Activated CD4-positive, alpha-beta T cell treated with anti-CD3 and anti-CD28 coated beads, Interleukin-2, amount 50 U/mL, for 4 hours (primary cell): ENCODE measurements around the gene EVX2.

Experiments used
- DNase-seq, 2 experiments: peaks; one replicate each; pipeline ENCODE4 v3.0.0-alpha.2; 2020

Gene EVX2

GRCh38 chr2:176081837-176082524 lies 1.8 kb downstream of the EVX2 start:
- no peak for DNase-seq

GRCh38 chr2:176081376-176081836 lies 2.4 kb downstream of the EVX2 start:
- no peak for DNase-seq

DNA sequence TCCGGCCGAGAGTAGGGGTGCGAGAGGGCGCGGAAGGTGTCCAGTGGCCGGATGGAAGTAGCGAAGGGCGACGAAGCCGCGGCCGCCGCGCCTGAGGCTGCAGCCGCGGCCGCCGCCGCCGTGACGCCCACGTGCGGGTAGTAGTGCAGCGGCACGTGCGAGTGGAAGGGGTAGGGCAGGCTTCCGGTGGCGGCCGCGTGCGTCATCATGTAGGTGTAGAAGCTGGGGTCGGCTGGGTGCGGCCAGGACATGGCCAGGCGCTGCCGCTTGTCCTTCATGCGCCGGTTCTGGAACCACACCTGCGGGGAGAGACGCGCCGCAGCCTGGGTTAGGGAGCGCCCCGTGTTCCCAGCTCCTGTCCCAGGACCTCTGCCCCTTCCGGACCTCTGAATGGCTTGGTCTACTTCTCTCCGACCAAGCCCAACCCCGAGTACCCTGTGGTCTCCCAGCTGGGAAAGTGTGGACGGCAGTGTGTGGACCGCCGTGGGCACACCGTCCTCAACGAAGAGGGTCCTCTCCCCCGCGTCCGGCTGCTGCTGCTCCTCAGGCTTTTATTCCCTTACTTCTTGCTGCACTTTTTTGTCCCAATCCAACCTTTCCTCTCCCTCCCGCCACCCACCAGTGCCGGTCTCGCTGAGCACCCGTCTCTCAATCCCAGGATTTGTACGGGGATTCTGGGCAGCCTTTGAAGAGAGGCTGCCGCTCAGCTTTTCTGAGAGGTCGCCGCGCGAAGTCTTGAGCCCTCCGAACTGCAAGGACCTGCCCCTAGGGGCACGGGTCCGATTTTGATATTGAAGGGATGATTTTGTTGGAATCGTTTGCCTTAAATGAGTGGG lies 3.0 kb downstream of the EVX2 start:
- no peak for DNase-seq

DNA sequence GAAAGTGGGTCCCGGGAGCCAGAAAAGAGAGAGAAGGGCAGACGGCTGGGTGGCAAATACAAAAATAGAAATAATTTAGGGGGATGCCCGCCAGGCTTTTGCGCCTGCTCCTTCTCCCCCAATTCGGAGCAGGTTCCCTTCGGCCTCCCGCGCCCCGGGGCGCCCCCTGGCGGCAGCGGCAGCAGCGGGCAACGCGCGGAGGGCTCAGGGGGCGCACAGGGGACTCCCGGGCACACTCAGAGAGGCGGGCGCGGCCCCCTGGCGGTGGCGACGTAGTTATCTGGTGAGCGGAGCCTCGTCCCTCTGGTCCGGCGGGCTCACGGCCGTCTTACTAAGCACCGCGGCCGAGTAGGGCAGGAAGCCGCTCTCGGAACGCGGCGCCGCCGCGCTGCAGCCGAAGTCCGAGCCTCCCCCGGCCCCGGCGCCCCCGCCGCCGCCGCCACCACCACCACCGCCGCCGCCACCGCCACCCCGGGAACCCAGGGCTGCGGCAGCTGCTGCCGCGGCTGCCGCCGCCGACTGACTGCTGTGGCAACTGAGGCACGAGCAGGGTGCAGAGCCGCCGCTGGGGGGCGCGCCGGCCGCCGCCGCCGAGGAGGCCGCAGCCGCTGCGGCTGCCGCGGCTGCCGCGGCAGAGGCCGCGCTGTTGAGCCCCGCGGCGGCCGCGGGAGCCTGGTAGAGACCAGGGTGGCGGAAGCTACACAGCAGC lies 3.8 kb downstream of the EVX2 start:
- DNase-seq, result no peak

DNA sequence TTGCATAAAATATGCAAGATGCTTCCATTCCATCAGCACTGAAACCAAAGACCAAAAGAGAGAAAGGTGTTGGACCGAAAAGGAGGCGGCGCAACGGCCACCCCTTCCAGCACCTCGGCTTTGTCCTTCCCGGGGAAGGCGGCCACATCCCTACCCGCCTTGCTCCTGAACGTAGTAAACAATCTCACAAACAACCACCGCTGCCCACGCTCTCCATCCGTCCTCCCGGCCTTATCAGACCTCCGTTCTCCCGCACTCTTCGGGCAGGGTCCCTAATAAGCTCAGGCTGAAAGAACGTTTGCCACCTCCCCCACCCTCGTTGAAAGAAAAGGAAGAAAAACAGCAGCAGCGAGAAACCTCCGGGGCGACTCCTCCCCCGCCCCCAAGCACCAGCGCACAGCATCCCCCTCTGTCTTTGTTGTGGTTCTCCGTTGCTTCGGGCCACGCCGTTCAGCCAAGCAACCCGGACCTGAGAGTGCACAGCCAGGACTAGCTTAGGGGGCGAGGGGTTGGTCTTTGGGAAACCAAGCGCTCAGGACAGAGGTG lies 4.4 kb downstream of the EVX2 start:
- no peak for DNase-seq

DNA sequence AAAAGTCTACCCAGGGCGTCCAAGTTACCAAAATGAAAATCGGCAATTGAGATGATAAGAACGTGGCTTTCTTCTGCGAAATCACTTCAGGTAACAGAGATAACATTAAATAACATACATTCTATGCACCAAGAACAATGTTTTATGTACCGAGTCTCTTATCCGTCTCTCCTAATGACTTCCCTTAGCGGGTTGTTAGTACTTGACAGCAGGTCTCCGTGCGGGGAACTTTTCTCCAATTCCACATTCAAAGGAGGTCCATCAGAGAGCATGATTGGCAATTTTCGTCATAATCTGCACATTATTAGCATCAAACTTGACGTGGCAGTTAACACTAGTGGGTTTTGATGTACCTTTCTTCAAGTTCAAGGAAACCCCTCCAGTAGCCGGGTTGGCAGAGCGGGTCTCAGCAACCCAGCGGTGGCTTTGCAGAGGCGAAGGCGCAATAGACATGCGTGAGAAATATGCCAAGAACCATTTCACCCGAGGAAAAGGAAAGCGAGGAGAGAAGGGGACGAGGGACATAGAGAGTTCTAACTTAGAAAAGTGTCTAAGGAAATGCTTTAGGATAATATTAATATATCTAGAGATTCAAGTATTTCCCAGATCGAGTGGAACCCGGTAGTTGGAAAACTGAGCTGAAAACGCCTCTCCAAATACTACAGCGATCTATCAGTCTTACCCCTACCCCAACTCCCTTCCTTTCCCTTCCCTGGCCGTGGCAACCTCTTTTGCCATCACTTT lies 5.0 kb downstream of the EVX2 start:
- DNase-seq, result no peak

GRCh38 chr2:176076796-176077195 lies 7.0 kb downstream of the EVX2 start:
- no peak for DNase-seq

- no peak for DNase-seq
These were observed 7.7 kb downstream of the EVX2 start for GRCh38 chr2:176076063-176076462.

GRCh38 chr2:176075481-176075880 lies 8.3 kb downstream of the EVX2 start:
- no peak for DNase-seq

- no peak for DNase-seq
These were observed 8.8 kb downstream of the EVX2 start for GRCh38 chr2:176074919-176075425.

- DNase-seq, result no peak
These were observed 10.5 kb downstream of the EVX2 start for GRCh38 chr2:176072951-176073904.

DNA sequence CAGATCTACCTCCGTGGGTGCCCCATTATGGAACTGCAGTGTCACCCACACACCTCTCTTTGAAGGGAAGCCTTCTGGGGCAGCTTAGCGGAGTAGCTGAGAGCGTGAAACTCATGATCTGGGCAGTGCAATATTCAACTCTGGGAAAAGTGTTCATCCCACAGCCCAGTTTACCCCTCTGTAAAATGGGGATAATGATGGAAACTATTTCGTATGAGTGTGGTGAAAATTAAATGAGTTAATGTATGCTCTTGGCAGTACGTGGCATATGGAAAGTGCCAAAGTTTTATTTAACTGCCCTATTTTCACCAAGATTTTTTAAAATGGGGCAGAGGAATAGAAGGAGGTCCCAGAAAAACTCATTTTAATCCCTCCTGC lies 11.5 kb downstream of the EVX2 start:
- no peak for DNase-seq

GRCh38 chr2:176071330-176072291 lies 12.2 kb downstream of the EVX2 start:
- no peak for DNase-seq

DNA sequence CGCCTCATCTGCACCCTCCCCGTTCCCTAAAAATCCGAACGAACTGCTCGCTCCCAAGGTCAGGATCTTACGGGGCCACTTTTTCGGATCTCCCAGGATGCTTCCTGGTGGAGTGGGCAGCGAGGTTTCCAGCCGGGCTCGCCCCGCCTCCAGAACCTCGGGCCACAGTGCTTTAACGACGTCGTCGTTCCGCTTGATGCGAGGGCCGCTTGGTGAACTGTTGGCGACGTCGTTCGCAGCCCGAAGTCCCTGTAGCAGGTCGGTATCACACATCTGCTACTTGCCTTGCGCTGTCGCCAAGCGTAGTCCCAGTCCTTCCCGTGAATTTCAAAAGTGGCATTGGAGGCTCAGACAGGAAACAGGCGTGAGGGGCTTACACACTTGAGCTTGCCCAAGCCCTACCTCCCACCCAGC lies 15.3 kb downstream of the EVX2 start:
- DNase-seq, result no peak

DNA sequence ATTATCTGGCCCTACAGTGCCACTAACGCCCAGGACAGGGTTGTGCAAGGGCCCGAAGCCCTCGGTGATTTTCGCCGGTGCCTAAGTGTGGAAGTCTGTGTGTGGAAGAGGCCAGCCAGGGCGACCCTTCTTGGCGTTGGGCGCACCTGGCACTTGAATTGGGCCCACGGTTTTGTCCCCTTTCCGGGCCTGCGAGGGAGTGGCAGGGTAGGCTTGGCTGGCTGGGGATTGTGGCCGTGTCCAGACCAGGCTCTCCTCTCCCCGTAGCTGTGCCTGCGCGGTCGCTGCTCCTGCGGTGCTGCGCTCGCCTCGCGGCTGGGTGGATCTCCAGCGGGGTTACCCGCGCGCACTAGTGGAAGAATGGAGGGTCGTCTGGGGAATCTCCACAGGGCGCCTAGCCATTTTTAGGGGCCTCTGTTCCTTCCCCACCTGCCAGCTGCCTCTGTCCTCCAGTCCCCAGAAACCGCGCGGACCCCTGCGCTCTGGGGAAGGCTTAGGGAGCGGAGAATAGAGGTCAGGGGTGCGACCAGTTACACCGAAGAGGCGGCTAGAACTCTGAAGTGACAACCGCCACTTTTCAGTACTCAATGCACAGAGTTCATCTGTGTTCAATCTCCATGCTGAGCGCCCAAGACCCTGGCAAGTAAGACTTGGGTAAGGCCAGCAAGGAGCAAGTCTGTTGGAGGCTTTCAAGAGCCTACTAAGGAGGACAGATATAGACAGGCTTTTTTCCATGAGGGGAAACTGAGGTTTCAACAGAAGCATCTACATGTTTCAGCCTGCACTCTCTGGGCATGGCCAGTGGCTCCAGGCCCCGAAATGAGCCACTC lies 16.0 kb downstream of the EVX2 start:
- DNase-seq, result no peak

GRCh38 chr2:176066645-176067588 lies 16.8 kb downstream of the EVX2 start:
- no peak for DNase-seq

- DNase-seq, result no peak
These were observed 19.8 kb downstream of the EVX2 start for GRCh38 chr2:176063958-176064357.

GRCh38 chr2:176056406-176056805 lies 27.4 kb downstream of the EVX2 start:
- DNase-seq, result no peak
